ENCODE results near the gene GDNF.
"Not testable (repeated sequence)": the region's sequence is repeated elsewhere in the genome, so short reads cannot be mapped to it uniquely, and the experiment has no call there.

Gene GDNF

GRCh38 chr5:37839407-37840052 is at the start of gene GDNF:
Gene GDNF, minus strand, starts transcription at chr5:37840041. Its CDS starts 5,245 bp downstream, at chr5:37834796.
- no peak for DNase-seq

GRCh38 chr5:37888476-37888875 is 48.6 kb upstream of the GDNF start:
- DNase-seq, result no peak

GRCh38 chr5:37886242-37886905 is 46.5 kb upstream of the GDNF start:
- DNase-seq, result no peak

GRCh38 chr5:37882636-37883035 is 42.8 kb upstream of the GDNF start:
- DNase-seq, result no peak

- no peak for DNase-seq
Observed at GRCh38 chr5:37881359-37881758, 41.5 kb upstream of the GDNF start.

- DNase-seq, result no peak
Observed at GRCh38 chr5:37876943-37877342, 37.1 kb upstream of the GDNF start.

- DNase-seq, result no peak
Observed at GRCh38 chr5:37876245-37876644, 36.4 kb upstream of the GDNF start.

GRCh38 chr5:37875051-37875787 is 35.4 kb upstream of the GDNF start:
- DNase-seq, result no peak

- no peak for DNase-seq
Observed at GRCh38 chr5:37873988-37874387, 34.1 kb upstream of the GDNF start.

GRCh38 chr5:37871023-37871815 is 31.4 kb upstream of the GDNF start:
- DNase-seq, result no peak

GRCh38 chr5:37869216-37869615 is 29.4 kb upstream of the GDNF start:
- DNase-seq, result no peak

- DNase-seq, result no peak
Observed at GRCh38 chr5:37867654-37868053, 27.8 kb upstream of the GDNF start.

GRCh38 chr5:37862907-37863306 is 23.1 kb upstream of the GDNF start:
- DNase-seq, result not testable (repeated sequence)

GRCh38 chr5:37860206-37860605 is 20.4 kb upstream of the GDNF start:
- no peak for DNase-seq

GRCh38 chr5:37859805-37860204 is 20.0 kb upstream of the GDNF start:
- no peak for DNase-seq

- DNase-seq, result no peak
Observed at GRCh38 chr5:37858250-37858649, 18.4 kb upstream of the GDNF start.

GRCh38 chr5:37857696-37858095 is 17.9 kb upstream of the GDNF start:
- DNase-seq, result no peak

- no peak for DNase-seq
Observed at GRCh38 chr5:37855438-37855837, 15.6 kb upstream of the GDNF start.

- no peak for DNase-seq
Observed at GRCh38 chr5:37851305-37851704, 11.5 kb upstream of the GDNF start.

- DNase-seq, result no peak
Observed at GRCh38 chr5:37850226-37850865, 10.5 kb upstream of the GDNF start.

GRCh38 chr5:37849641-37850040 is 9.8 kb upstream of the GDNF start:
- no peak for DNase-seq

GRCh38 chr5:37847978-37848425 is 8.2 kb upstream of the GDNF start:
- no peak for DNase-seq
